Nucleus accumbens (tissue), 56 donors: ENCODE measurements around the gene TMEM237.

Source experiments
- DNase-seq, 56 donors: peaks; one replicate each; lab custom pipeline; 2025; lab: John Stamatoyannopoulos, UW

Gene TMEM237

GRCh38 chr2:201572846-201573508, 70.3 kb downstream of the TMEM237 start:
- no peak for DNase-seq
